Measurements from ENCODE around the gene FHAD1. TPM values are rescaled to one million over a fixed set of nuclear protein-coding genes. Genes with fewer than 3 reads are reported as not detected.

FHAD1 gene
- polyA plus RNA-seq, 1 donor, result 0.79 TPM

GRCh38 chr1:15345705-15346345 is 98.8 kb downstream of the FHAD1 start:
- Histone ChIP-seq H3K36me3 (ENCODE audit: control insufficient read depth, insufficient read depth, low read length) (no peaks in the 10 kb centered on the region), H3K4me3 (ENCODE audit: low read length) (no peak overlapping the region), H3K4me1 (ENCODE audit: control insufficient read depth, insufficient read depth, low read length) (peaks cover 6% of the 10 kb centered on the region), H3K27me3 (ENCODE audit: control insufficient read depth, insufficient read depth, low read length) (no peaks in the 10 kb centered on the region), H3K27ac (ENCODE audit: low read length) (no peak overlapping the region), H3K9me3 (ENCODE audit: control insufficient read depth, low read depth, low read length) (no peaks in the 10 kb centered on the region)
- DNase-seq, result no peak
- 96% methylated on average over 5 of the region's 17 CpGs for WGBS (ENCODE audit: insufficient coverage, low lambda C conversion rate)

DNA sequence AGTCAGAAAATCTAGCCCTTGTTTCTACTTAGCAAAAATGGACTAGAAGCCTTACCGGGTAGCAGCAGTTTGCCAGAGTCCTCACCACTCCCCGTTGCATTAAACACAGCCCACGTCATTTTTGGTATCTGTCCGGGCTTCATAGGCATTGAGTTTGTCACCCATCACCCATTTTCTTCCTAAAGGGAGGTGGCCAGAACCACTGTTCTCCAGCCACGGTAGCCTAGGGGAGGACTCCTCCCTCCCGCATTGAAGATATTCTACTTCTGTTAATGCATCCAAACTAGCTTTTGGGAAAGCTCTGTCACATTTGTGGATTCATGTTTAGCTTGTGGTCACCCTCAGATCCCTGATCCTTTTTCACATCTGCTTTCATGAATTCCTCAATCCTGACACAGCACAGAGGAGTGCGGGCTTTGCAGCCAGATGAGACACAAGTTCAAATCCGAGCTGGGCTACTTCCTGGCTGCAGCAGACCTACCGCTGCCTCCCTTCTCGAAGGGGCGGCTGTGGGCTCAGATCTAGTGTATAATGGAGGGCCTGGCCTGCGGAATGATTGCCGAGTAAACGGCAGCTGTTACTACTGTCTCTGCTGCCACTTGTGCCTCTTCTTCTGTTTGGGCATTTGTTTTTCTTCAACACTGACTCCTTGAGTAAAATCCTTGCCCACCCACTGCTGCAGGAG is 99.5 kb downstream of the FHAD1 start:
- Histone ChIP-seq H3K9me3 (ENCODE audit: control insufficient read depth, low read depth, low read length) (no peaks in the 10 kb centered on the region), H3K4me3 (ENCODE audit: low read length) (no peak overlapping the region), H3K27me3 (ENCODE audit: control insufficient read depth, insufficient read depth, low read length) (no peaks in the 10 kb centered on the region), H3K4me1 (ENCODE audit: control insufficient read depth, insufficient read depth, low read length) (peaks cover 11% of the 10 kb centered on the region), H3K27ac (ENCODE audit: low read length) (no peak overlapping the region), H3K36me3 (ENCODE audit: control insufficient read depth, insufficient read depth, low read length) (no peaks in the 10 kb centered on the region)
- DNase-seq, result no peak
- no CpG with 5 or more reads among the region's 14 CpGs for WGBS (ENCODE audit: insufficient coverage, low lambda C conversion rate)

GRCh38 chr1:15347182-15347581 is 100.2 kb downstream of the FHAD1 start:
- no peak overlapping the region for H3K27ac ChIP-seq (ENCODE audit: low read length)
- H3K4me3 ChIP-seq (ENCODE audit: low read length), result no peak overlapping the region
- H3K27me3 ChIP-seq (ENCODE audit: control insufficient read depth, insufficient read depth, low read length), result no peaks in the 10 kb centered on the region
- H3K9me3 ChIP-seq (ENCODE audit: control insufficient read depth, low read depth, low read length), result no peaks in the 10 kb centered on the region
- no peak for DNase-seq
- H3K36me3 ChIP-seq (ENCODE audit: control insufficient read depth, insufficient read depth, low read length), result no peaks in the 10 kb centered on the region
- H3K4me1 ChIP-seq (ENCODE audit: control insufficient read depth, insufficient read depth, low read length), result peaks cover 17% of the 10 kb centered on the region
- WGBS (ENCODE audit: insufficient coverage, low lambda C conversion rate), result no CpG with 5 or more reads among the region's 7 CpGs

- no CpG with 5 or more reads among the region's 9 CpGs for WGBS (ENCODE audit: insufficient coverage, low lambda C conversion rate)
- H3K36me3 ChIP-seq (ENCODE audit: control insufficient read depth, insufficient read depth, low read length), result no peaks in the 10 kb centered on the region
- DNase-seq, result no peak
- peaks cover 23% of the 10 kb centered on the region for H3K4me1 ChIP-seq (ENCODE audit: control insufficient read depth, insufficient read depth, low read length)
- no peaks in the 10 kb centered on the region for H3K27me3 ChIP-seq (ENCODE audit: control insufficient read depth, insufficient read depth, low read length)
- H3K4me3 ChIP-seq (ENCODE audit: low read length), result no peak overlapping the region
- H3K9me3 ChIP-seq (ENCODE audit: control insufficient read depth, low read depth, low read length), result no peaks in the 10 kb centered on the region
- no peak overlapping the region for H3K27ac ChIP-seq (ENCODE audit: low read length)
These were observed 101.6 kb downstream of the FHAD1 start for GRCh38 chr1:15348648-15349047.

- Histone ChIP-seq H3K27ac (ENCODE audit: low read length) (no peak overlapping the region), H3K9me3 (ENCODE audit: control insufficient read depth, low read depth, low read length) (no peaks in the 10 kb centered on the region), H3K27me3 (ENCODE audit: control insufficient read depth, insufficient read depth, low read length) (no peaks in the 10 kb centered on the region), H3K4me3 (ENCODE audit: low read length) (no peak overlapping the region), H3K36me3 (ENCODE audit: control insufficient read depth, insufficient read depth, low read length) (no peaks in the 10 kb centered on the region), H3K4me1 (ENCODE audit: control insufficient read depth, insufficient read depth, low read length) (peaks cover 23% of the 10 kb centered on the region)
- no peak for DNase-seq
- no CpG with 5 or more reads among the region's 6 CpGs for WGBS (ENCODE audit: insufficient coverage, low lambda C conversion rate)
These were observed 102.1 kb downstream of the FHAD1 start for GRCh38 chr1:15349133-15349532.

GRCh38 chr1:15350151-15350550 is 103.1 kb downstream of the FHAD1 start:
- H3K27me3 ChIP-seq (ENCODE audit: control insufficient read depth, insufficient read depth, low read length), result no peaks in the 10 kb centered on the region
- no peak for DNase-seq
- no CpG with 5 or more reads among the region's 10 CpGs for WGBS (ENCODE audit: insufficient coverage, low lambda C conversion rate)
- H3K9me3 ChIP-seq (ENCODE audit: control insufficient read depth, low read depth, low read length), result no peaks in the 10 kb centered on the region
- H3K4me3 ChIP-seq (ENCODE audit: low read length), result no peak overlapping the region
- H3K36me3 ChIP-seq (ENCODE audit: control insufficient read depth, insufficient read depth, low read length), result no peaks in the 10 kb centered on the region
- peaks cover 23% of the 10 kb centered on the region for H3K4me1 ChIP-seq (ENCODE audit: control insufficient read depth, insufficient read depth, low read length)
- no peak overlapping the region for H3K27ac ChIP-seq (ENCODE audit: low read length)

GRCh38 chr1:15350551-15351200 is 103.7 kb downstream of the FHAD1 start:
- peak in 1 of 2 donors; percentile 56 for DNase-seq
- H3K9me3 ChIP-seq (ENCODE audit: control insufficient read depth, low read depth, low read length), result no peaks in the 10 kb centered on the region
- no peaks in the 10 kb centered on the region for H3K36me3 ChIP-seq (ENCODE audit: control insufficient read depth, insufficient read depth, low read length)
- no peak overlapping the region for H3K4me3 ChIP-seq (ENCODE audit: low read length)
- no peaks in the 10 kb centered on the region for H3K27me3 ChIP-seq (ENCODE audit: control insufficient read depth, insufficient read depth, low read length)
- peaks cover 26% of the 10 kb centered on the region for H3K4me1 ChIP-seq (ENCODE audit: control insufficient read depth, insufficient read depth, low read length)
- H3K27ac ChIP-seq (ENCODE audit: low read length), result no peak overlapping the region
- WGBS (ENCODE audit: insufficient coverage, low lambda C conversion rate), result no CpG with 5 or more reads among the region's 4 CpGs

- H3K27ac ChIP-seq (ENCODE audit: low read length), result no peak overlapping the region
- no peaks in the 10 kb centered on the region for H3K9me3 ChIP-seq (ENCODE audit: control insufficient read depth, low read depth, low read length)
- peaks cover 26% of the 10 kb centered on the region for H3K4me1 ChIP-seq (ENCODE audit: control insufficient read depth, insufficient read depth, low read length)
- no peaks in the 10 kb centered on the region for H3K27me3 ChIP-seq (ENCODE audit: control insufficient read depth, insufficient read depth, low read length)
- peak in 1 of 2 donors; percentile 67 for DNase-seq
- no peaks in the 10 kb centered on the region for H3K36me3 ChIP-seq (ENCODE audit: control insufficient read depth, insufficient read depth, low read length)
- no peak overlapping the region for H3K4me3 ChIP-seq (ENCODE audit: low read length)
- WGBS (ENCODE audit: insufficient coverage, low lambda C conversion rate), result 20% methylated on average over 1 of the region's 4 CpGs
These were observed 104.3 kb downstream of the FHAD1 start for GRCh38 chr1:15351310-15351709.

DNA sequence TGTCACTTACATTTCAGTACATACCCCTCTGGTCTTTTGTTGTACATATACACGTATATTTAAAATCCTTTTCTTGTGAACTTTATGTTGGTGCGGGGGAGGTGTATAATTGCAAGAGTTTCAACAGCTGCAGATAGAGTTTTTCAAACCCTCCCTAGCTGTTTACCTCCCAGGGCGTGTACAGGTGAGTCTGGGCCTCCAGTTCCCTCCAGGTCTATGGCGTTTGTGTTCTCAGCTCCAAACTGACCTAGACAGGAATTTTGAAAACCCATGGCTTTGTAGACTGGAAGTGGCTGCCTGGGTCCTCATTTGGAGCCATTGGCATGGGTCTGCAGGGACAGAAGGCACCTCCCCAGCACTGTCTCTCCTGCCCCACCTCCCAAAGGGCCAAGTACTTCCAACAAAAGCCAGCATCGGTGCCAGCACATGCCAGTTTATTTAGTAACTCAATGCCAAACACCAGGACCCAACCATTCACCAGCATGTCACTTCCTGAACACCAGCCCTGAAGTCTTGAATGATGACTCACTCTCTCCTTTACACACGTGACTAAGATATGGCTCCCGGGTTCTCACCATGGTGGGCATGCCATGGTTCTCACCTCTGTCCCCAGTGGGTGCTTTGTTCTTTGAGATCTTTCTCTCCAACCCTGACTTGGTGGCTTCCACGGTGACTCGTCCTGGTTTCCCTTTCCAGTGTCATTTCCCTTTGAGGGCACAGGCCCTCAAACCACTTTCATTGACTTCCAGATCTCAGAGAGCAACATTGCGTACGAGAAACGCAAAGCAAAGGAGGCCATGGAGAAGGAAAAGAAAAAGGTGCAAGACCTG is 105.3 kb downstream of the FHAD1 start:
- Histone ChIP-seq H3K36me3 (ENCODE audit: control insufficient read depth, insufficient read depth, low read length) (no peaks in the 10 kb centered on the region), H3K27me3 (ENCODE audit: control insufficient read depth, insufficient read depth, low read length) (no peaks in the 10 kb centered on the region), H3K4me1 (ENCODE audit: control insufficient read depth, insufficient read depth, low read length) (peaks cover 26% of the 10 kb centered on the region), H3K9me3 (ENCODE audit: control insufficient read depth, low read depth, low read length) (no peaks in the 10 kb centered on the region), H3K27ac (ENCODE audit: low read length) (no peak overlapping the region), H3K4me3 (ENCODE audit: low read length) (no peak overlapping the region)
- peak in 1 of 2 donors; percentile 58 for DNase-seq
- WGBS (ENCODE audit: insufficient coverage, low lambda C conversion rate), result 88% methylated on average over 3 of the region's 12 CpGs

All from large intestine (tissue), 3 donors.